ENCODE measurements around the gene CCL4L2.
"Not testable (repeated sequence)": the region's sequence is repeated elsewhere in the genome, so short reads cannot be mapped to it uniquely, and the experiment has no call there.

CCL4L2 gene

DNA sequence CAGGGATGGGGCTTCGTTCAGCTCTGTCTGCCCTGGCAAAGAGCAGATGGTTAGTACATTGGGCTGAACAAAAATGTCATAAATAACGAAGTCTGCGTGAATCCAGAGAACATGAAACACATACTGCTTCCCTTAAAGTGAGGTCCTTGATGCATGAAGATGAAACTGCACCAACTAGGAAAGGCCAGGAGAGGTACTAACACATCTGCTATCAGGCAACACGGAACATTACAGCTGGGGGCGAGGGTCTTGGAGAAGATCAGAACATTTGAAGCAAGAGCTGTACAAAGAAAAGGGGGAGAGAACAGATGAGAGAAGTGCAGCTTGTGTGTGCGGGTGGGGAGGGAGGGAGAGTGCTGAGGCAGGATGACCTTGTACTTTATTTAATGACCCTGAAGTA is 3.5 kb upstream of the CCL4L2 start:
- H3K27me3 ChIP-seq (replicated peaks; ENCODE audit: control insufficient read depth, insufficient read depth, low read length, poor library complexity, severe bottlenecking); H3K9me3 ChIP-seq (ENCODE audit: control insufficient read depth, low read length); DNase-seq; H3K4me1 ChIP-seq (ENCODE audit: control insufficient read depth, insufficient read depth, low read length, poor library complexity, severe bottlenecking); H3K4me3 ChIP-seq (ENCODE audit: insufficient read depth, low read depth, low read length, poor library complexity, severe bottlenecking); H3K27ac ChIP-seq (ENCODE audit: insufficient read depth, low read length, poor library complexity, severe bottlenecking); H3K36me3 ChIP-seq (ENCODE audit: control insufficient read depth, insufficient read depth, low read length): not testable (repeated sequence)

DNA sequence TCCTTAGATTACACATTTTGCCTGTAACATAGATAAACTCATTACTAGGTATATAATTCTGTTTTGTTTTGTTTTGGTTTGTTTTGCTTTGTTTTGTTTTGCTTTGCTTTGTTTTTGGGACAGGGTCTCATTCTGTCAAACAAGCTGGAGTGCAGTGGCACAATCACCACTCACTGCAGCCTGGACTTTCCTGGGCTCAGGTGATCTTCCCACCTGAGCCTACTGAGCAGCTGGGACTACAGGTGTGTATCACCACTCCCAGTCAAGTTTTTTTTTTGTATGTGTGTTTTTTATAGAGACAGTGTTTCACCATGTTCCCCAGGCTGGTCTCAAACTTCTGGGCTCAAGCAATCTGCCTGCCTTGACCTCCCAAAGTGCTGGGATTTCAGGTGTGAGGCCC is 1.3 kb upstream of the CCL4L2 start:
- Histone ChIP-seq H3K36me3 (ENCODE audit: control insufficient read depth, insufficient read depth, low read length) (no peaks in the 10 kb centered on the region), H3K4me1 (ENCODE audit: control insufficient read depth, insufficient read depth, low read length, poor library complexity, severe bottlenecking) (no peaks in the 10 kb centered on the region), H3K4me3 (ENCODE audit: insufficient read depth, low read depth, low read length, poor library complexity, severe bottlenecking) (no peak overlapping the region), H3K27me3 (replicated peaks; ENCODE audit: control insufficient read depth, insufficient read depth, low read length, poor library complexity, severe bottlenecking) (peaks cover 4% of the 10 kb centered on the region), H3K27ac (ENCODE audit: insufficient read depth, low read length, poor library complexity, severe bottlenecking) (no peak overlapping the region), H3K9me3 (ENCODE audit: control insufficient read depth, low read length) (no peaks in the 10 kb centered on the region)
- no peak for DNase-seq

- not testable (repeated sequence) for H3K27me3 ChIP-seq (replicated peaks; ENCODE audit: control insufficient read depth, insufficient read depth, low read length, poor library complexity, severe bottlenecking); H3K36me3 ChIP-seq (ENCODE audit: control insufficient read depth, insufficient read depth, low read length); H3K9me3 ChIP-seq (ENCODE audit: control insufficient read depth, low read length); H3K4me1 ChIP-seq (ENCODE audit: control insufficient read depth, insufficient read depth, low read length, poor library complexity, severe bottlenecking); H3K4me3 ChIP-seq (ENCODE audit: insufficient read depth, low read depth, low read length, poor library complexity, severe bottlenecking); DNase-seq; H3K27ac ChIP-seq (ENCODE audit: insufficient read depth, low read length, poor library complexity, severe bottlenecking)
Measured at GRCh38 chr17:36211484-36212271, 815 bp downstream of the CCL4L2 start.

DNA sequence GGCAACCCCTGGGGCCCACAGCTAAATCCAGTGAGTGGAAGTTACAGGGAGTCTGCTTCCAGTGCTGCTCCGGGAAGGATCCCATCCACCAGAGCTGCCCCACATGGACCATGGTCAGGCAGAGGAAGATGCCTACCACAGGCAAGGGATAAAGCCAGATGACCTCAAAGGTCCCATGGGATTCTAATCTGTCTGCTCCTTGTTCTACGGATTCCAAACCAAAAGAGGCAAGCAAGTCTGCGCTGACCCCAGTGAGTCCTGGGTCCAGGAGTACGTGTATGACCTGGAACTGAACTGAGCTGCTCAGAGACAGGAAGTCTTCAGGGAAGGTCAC is 1.4 kb downstream of the CCL4L2 start:
- Histone ChIP-seq H3K9me3 (ENCODE audit: control insufficient read depth, low read length) (no peaks in the 10 kb centered on the region), H3K4me1 (ENCODE audit: control insufficient read depth, insufficient read depth, low read length, poor library complexity, severe bottlenecking) (no peaks in the 10 kb centered on the region), H3K27ac (ENCODE audit: insufficient read depth, low read length, poor library complexity, severe bottlenecking) (no peak overlapping the region), H3K4me3 (ENCODE audit: insufficient read depth, low read depth, low read length, poor library complexity, severe bottlenecking) (no peak overlapping the region), H3K27me3 (replicated peaks; ENCODE audit: control insufficient read depth, insufficient read depth, low read length, poor library complexity, severe bottlenecking) (peaks cover 4% of the 10 kb centered on the region), H3K36me3 (ENCODE audit: control insufficient read depth, insufficient read depth, low read length) (no peaks in the 10 kb centered on the region)
- DNase-seq, result no peak

DNA sequence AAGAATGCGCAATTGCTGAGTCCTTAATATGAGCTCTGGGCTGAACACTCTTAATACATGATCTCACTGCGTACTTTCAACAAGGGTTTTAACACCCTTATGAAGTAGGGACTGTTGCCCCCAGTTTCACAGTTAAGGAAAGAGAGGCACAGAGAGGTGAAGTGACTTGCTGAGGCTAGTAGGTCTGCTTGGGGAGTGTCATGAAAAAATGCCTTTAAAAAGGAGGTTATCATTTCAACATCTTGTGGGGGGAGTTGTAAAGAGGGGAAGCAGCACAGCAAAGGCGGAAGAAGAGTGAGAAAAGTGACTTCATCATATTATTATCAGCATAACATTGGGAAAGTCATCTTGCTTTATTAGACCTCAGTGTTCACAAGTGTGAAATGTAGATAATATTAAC is 2.1 kb downstream of the CCL4L2 start:
- no peak for DNase-seq
- Histone ChIP-seq H3K27me3 (replicated peaks; ENCODE audit: control insufficient read depth, insufficient read depth, low read length, poor library complexity, severe bottlenecking) (peaks cover 4% of the 10 kb centered on the region), H3K9me3 (ENCODE audit: control insufficient read depth, low read length) (no peaks in the 10 kb centered on the region), H3K4me1 (ENCODE audit: control insufficient read depth, insufficient read depth, low read length, poor library complexity, severe bottlenecking) (no peaks in the 10 kb centered on the region), H3K36me3 (ENCODE audit: control insufficient read depth, insufficient read depth, low read length) (no peaks in the 10 kb centered on the region), H3K4me3 (ENCODE audit: insufficient read depth, low read depth, low read length, poor library complexity, severe bottlenecking) (no peak overlapping the region), H3K27ac (ENCODE audit: insufficient read depth, low read length, poor library complexity, severe bottlenecking) (no peak overlapping the region)

GRCh38 chr17:36213695-36214094 is 2.8 kb downstream of the CCL4L2 start:
- Histone ChIP-seq H3K36me3 (ENCODE audit: control insufficient read depth, insufficient read depth, low read length) (no peaks in the 10 kb centered on the region), H3K27me3 (replicated peaks; ENCODE audit: control insufficient read depth, insufficient read depth, low read length, poor library complexity, severe bottlenecking) (peaks cover 4% of the 10 kb centered on the region), H3K9me3 (ENCODE audit: control insufficient read depth, low read length) (no peaks in the 10 kb centered on the region), H3K4me3 (ENCODE audit: insufficient read depth, low read depth, low read length, poor library complexity, severe bottlenecking) (no peak overlapping the region), H3K27ac (ENCODE audit: insufficient read depth, low read length, poor library complexity, severe bottlenecking) (no peak overlapping the region), H3K4me1 (ENCODE audit: control insufficient read depth, insufficient read depth, low read length, poor library complexity, severe bottlenecking) (no peaks in the 10 kb centered on the region)
- no peak for DNase-seq

- no peak for DNase-seq
- Histone ChIP-seq H3K27me3 (replicated peaks; ENCODE audit: control insufficient read depth, insufficient read depth, low read length, poor library complexity, severe bottlenecking) (peaks cover 4% of the 10 kb centered on the region), H3K36me3 (ENCODE audit: control insufficient read depth, insufficient read depth, low read length) (no peaks in the 10 kb centered on the region), H3K27ac (ENCODE audit: insufficient read depth, low read length, poor library complexity, severe bottlenecking) (no peak overlapping the region), H3K9me3 (ENCODE audit: control insufficient read depth, low read length) (no peaks in the 10 kb centered on the region), H3K4me3 (ENCODE audit: insufficient read depth, low read depth, low read length, poor library complexity, severe bottlenecking) (no peak overlapping the region), H3K4me1 (ENCODE audit: control insufficient read depth, insufficient read depth, low read length, poor library complexity, severe bottlenecking) (no peaks in the 10 kb centered on the region)
Measured at GRCh38 chr17:36214918-36215317, 4.1 kb downstream of the CCL4L2 start.

DNA sequence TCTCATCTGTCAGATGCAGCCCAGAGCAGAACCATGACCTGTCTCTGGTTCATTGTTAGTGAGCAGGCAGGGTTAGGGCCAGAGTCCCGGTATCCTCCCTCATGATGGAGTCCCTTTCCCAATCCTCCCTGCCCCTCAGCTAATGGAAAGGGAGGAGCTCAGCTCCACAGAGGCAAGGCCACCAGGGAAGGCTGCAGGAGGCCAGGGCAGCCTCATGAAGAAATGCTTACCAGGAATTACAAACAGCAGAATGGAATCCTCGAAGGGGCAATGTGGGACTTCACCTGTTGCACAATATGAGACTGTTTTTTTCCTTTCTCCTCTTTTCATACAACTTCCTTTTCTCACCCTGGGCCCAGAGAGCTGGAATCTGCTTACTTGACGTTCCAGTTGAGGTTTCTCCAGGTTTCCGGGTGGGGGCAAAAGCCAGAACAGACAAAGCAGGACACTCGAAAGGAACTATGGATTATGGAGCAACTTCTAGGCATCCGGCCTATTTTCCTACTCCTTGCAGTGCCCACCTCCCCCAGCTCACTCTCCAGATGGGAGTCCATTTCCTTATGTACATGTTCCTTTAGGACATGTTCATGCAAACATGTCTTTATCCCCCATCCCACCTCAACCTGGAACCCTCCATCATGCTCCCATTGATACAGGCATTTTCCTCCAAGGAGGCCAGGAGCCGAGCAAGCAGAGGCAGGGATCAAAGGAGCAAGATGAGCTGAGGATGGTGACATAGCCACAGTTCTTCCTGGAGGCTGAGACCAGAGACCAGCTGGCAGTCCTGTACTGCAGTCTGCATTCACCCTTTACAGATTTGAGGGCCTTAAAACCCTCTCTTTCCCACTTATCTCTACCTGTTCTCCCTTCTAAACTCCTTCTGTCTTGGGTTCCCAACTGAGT is 4.8 kb downstream of the CCL4L2 start:
- not testable (repeated sequence) for H3K4me3 ChIP-seq (ENCODE audit: insufficient read depth, low read depth, low read length, poor library complexity, severe bottlenecking); H3K27ac ChIP-seq (ENCODE audit: insufficient read depth, low read length, poor library complexity, severe bottlenecking); DNase-seq; H3K36me3 ChIP-seq (ENCODE audit: control insufficient read depth, insufficient read depth, low read length); H3K9me3 ChIP-seq (ENCODE audit: control insufficient read depth, low read length); H3K4me1 ChIP-seq (ENCODE audit: control insufficient read depth, insufficient read depth, low read length, poor library complexity, severe bottlenecking); H3K27me3 ChIP-seq (replicated peaks; ENCODE audit: control insufficient read depth, insufficient read depth, low read length, poor library complexity, severe bottlenecking)

GRCh38 chr17:36219556-36219955 is 8.7 kb downstream of the CCL4L2 start:
- not testable (repeated sequence) for H3K9me3 ChIP-seq (ENCODE audit: control insufficient read depth, low read length); H3K36me3 ChIP-seq (ENCODE audit: control insufficient read depth, insufficient read depth, low read length); H3K4me1 ChIP-seq (ENCODE audit: control insufficient read depth, insufficient read depth, low read length, poor library complexity, severe bottlenecking); H3K27me3 ChIP-seq (replicated peaks; ENCODE audit: control insufficient read depth, insufficient read depth, low read length, poor library complexity, severe bottlenecking); H3K27ac ChIP-seq (ENCODE audit: insufficient read depth, low read length, poor library complexity, severe bottlenecking); H3K4me3 ChIP-seq (ENCODE audit: insufficient read depth, low read depth, low read length, poor library complexity, severe bottlenecking); DNase-seq
